ENCODE measurements around the gene CCDC74A. TPM values are rescaled to one million over a fixed set of nuclear protein-coding genes. Genes with fewer than 3 reads are reported as not detected.
"Not testable (repeated sequence)": the region's sequence is repeated elsewhere in the genome, so short reads cannot be mapped to it uniquely, and the experiment has no call there.

Gene CCDC74A
- polyA plus RNA-seq, 4 donors: 0.89 to 1.9 (median 1.6) TPM; not detected in 1

- not testable (repeated sequence) for DNase-seq; H3K4me3 ChIP-seq (ENCODE audit: low read depth in 1 of 3, low read length in 3 of 3); FAIRE-seq; H3K9me3 ChIP-seq (ENCODE audit: control insufficient read depth in 2 of 2, insufficient read depth in 1 of 2, low read depth in 1 of 2, low read length in 1 of 2); H3K27ac ChIP-seq (ENCODE audit: low read depth in 1 of 3, low read length in 2 of 3); H3K4me1 ChIP-seq (ENCODE audit: control insufficient read depth in 3 of 3, insufficient read depth in 2 of 3, low read depth in 1 of 3, low read length in 2 of 3); H3K27me3 ChIP-seq (ENCODE audit: control insufficient read depth in 3 of 3, insufficient read depth in 3 of 3, low read length in 3 of 3)
- peaks cover 0 to 19% (median 6%) of the 10 kb centered on the region in 3 donors for H3K36me3 ChIP-seq (ENCODE audit: control insufficient read depth in 3 of 3, insufficient read depth in 2 of 3, low read depth in 1 of 3, low read length in 3 of 3)
- WGBS, 3 donors: 75 to 100% (median 83%) methylated on average over 1 of the region's 1 CpG
Measured at GRCh38 chr2:131495506-131495905, 32.2 kb upstream of the CCDC74A start.

- H3K27ac ChIP-seq (ENCODE audit: low read depth in 1 of 3, low read length in 2 of 3); DNase-seq; H3K4me1 ChIP-seq (ENCODE audit: control insufficient read depth in 3 of 3, insufficient read depth in 2 of 3, low read depth in 1 of 3, low read length in 2 of 3); H3K27me3 ChIP-seq (ENCODE audit: control insufficient read depth in 3 of 3, insufficient read depth in 3 of 3, low read length in 3 of 3); H3K4me3 ChIP-seq (ENCODE audit: low read depth in 1 of 3, low read length in 3 of 3); H3K9me3 ChIP-seq (ENCODE audit: control insufficient read depth in 2 of 2, insufficient read depth in 1 of 2, low read depth in 1 of 2, low read length in 1 of 2); FAIRE-seq: not testable (repeated sequence)
- H3K36me3 ChIP-seq (ENCODE audit: control insufficient read depth in 3 of 3, insufficient read depth in 2 of 3, low read depth in 1 of 3, low read length in 3 of 3): peaks cover 4 to 42% (median 6%) of the 10 kb centered on the region in 3 donors
- 44 to 68% (median 59%) methylated on average over 8 of the region's 8 CpGs for WGBS, 3 donors
Measured at GRCh38 chr2:131498321-131498973, 29.2 kb upstream of the CCDC74A start.

- H3K4me3 ChIP-seq (ENCODE audit: low read depth in 1 of 3, low read length in 3 of 3); H3K4me1 ChIP-seq (ENCODE audit: control insufficient read depth in 3 of 3, insufficient read depth in 2 of 3, low read depth in 1 of 3, low read length in 2 of 3); DNase-seq; H3K27me3 ChIP-seq (ENCODE audit: control insufficient read depth in 3 of 3, insufficient read depth in 3 of 3, low read length in 3 of 3); FAIRE-seq; H3K9me3 ChIP-seq (ENCODE audit: control insufficient read depth in 2 of 2, insufficient read depth in 1 of 2, low read depth in 1 of 2, low read length in 1 of 2); H3K27ac ChIP-seq (ENCODE audit: low read depth in 1 of 3, low read length in 2 of 3): not testable (repeated sequence)
- peaks cover 4 to 75% (median 20%) of the 10 kb centered on the region in 3 donors for H3K36me3 ChIP-seq (ENCODE audit: control insufficient read depth in 3 of 3, insufficient read depth in 2 of 3, low read depth in 1 of 3, low read length in 3 of 3)
- WGBS, 3 donors: 95 to 98% (median 97%) methylated on average over 4 of the region's 4 CpGs
Measured at GRCh38 chr2:131503587-131503986, 24.1 kb upstream of the CCDC74A start.

GRCh38 chr2:131504082-131504750 lies 23.5 kb upstream of the CCDC74A start:
- H3K27ac ChIP-seq (ENCODE audit: low read depth in 1 of 3, low read length in 2 of 3); FAIRE-seq: not testable (repeated sequence)

GRCh38 chr2:131509615-131510014 lies 18.1 kb upstream of the CCDC74A start:
- 75 to 85% (median 84%) methylated on average over 9 of the region's 9 CpGs for WGBS, 3 donors
- H3K36me3 ChIP-seq (ENCODE audit: control insufficient read depth in 3 of 3, insufficient read depth in 2 of 3, low read depth in 1 of 3, low read length in 3 of 3): peaks cover 0 to 73% (median 18%) of the 10 kb centered on the region in 3 donors
- H3K4me3 ChIP-seq (ENCODE audit: low read depth in 1 of 3, low read length in 3 of 3): no peak overlapping the region
- no peaks in the 10 kb centered on the region for H3K9me3 ChIP-seq (ENCODE audit: control insufficient read depth in 2 of 2, insufficient read depth in 1 of 2, low read depth in 1 of 2, low read length in 1 of 2)
- DNase-seq (no peak), FAIRE-seq (no peak)
- no peaks in the 10 kb centered on the region for H3K27me3 ChIP-seq (ENCODE audit: control insufficient read depth in 3 of 3, insufficient read depth in 3 of 3, low read length in 3 of 3)
- no peaks in the 10 kb centered on the region for H3K4me1 ChIP-seq (ENCODE audit: control insufficient read depth in 3 of 3, insufficient read depth in 2 of 3, low read depth in 1 of 3, low read length in 2 of 3)
- no peak overlapping the region for H3K27ac ChIP-seq (ENCODE audit: low read depth in 1 of 3, low read length in 2 of 3)

More at GRCh38 chr2:131504082-131504750, 23.5 kb upstream of the CCDC74A start:
- WGBS, 3 donors: 58 to 73% (median 66%) methylated on average over 7 of the region's 7 CpGs
- DNase-seq; H3K9me3 ChIP-seq (ENCODE audit: control insufficient read depth in 2 of 2, insufficient read depth in 1 of 2, low read depth in 1 of 2, low read length in 1 of 2); H3K4me1 ChIP-seq (ENCODE audit: control insufficient read depth in 3 of 3, insufficient read depth in 2 of 3, low read depth in 1 of 3, low read length in 2 of 3); H3K27me3 ChIP-seq (ENCODE audit: control insufficient read depth in 3 of 3, insufficient read depth in 3 of 3, low read length in 3 of 3); H3K4me3 ChIP-seq (ENCODE audit: low read depth in 1 of 3, low read length in 3 of 3): not testable (repeated sequence)
- peaks cover 4 to 78% (median 19%) of the 10 kb centered on the region in 3 donors for H3K36me3 ChIP-seq (ENCODE audit: control insufficient read depth in 3 of 3, insufficient read depth in 2 of 3, low read depth in 1 of 3, low read length in 3 of 3)

- H3K4me1 ChIP-seq (ENCODE audit: control insufficient read depth in 3 of 3, insufficient read depth in 2 of 3, low read depth in 1 of 3, low read length in 2 of 3); H3K9me3 ChIP-seq (ENCODE audit: control insufficient read depth in 2 of 2, insufficient read depth in 1 of 2, low read depth in 1 of 2, low read length in 1 of 2); DNase-seq; H3K27me3 ChIP-seq (ENCODE audit: control insufficient read depth in 3 of 3, insufficient read depth in 3 of 3, low read length in 3 of 3); H3K4me3 ChIP-seq (ENCODE audit: low read depth in 1 of 3, low read length in 3 of 3); H3K27ac ChIP-seq (ENCODE audit: low read depth in 1 of 3, low read length in 2 of 3); FAIRE-seq: not testable (repeated sequence)
- H3K36me3 ChIP-seq (ENCODE audit: control insufficient read depth in 3 of 3, insufficient read depth in 2 of 3, low read depth in 1 of 3, low read length in 3 of 3): peaks cover 0 to 70% (median 9%) of the 10 kb centered on the region in 3 donors
- 81 to 88% (median 84%) methylated on average over 19 to 21 of the region's 22 CpGs for WGBS, 3 donors
Measured at GRCh38 chr2:131511291-131511968, 16.3 kb upstream of the CCDC74A start.

- FAIRE-seq; H3K27me3 ChIP-seq (ENCODE audit: control insufficient read depth in 3 of 3, insufficient read depth in 3 of 3, low read length in 3 of 3); DNase-seq; H3K4me1 ChIP-seq (ENCODE audit: control insufficient read depth in 3 of 3, insufficient read depth in 2 of 3, low read depth in 1 of 3, low read length in 2 of 3); H3K4me3 ChIP-seq (ENCODE audit: low read depth in 1 of 3, low read length in 3 of 3); H3K9me3 ChIP-seq (ENCODE audit: control insufficient read depth in 2 of 2, insufficient read depth in 1 of 2, low read depth in 1 of 2, low read length in 1 of 2); H3K27ac ChIP-seq (ENCODE audit: low read depth in 1 of 3, low read length in 2 of 3): not testable (repeated sequence)
- 71 to 84% (median 81%) methylated on average over 12 to 17 of the region's 17 CpGs for WGBS, 3 donors
- peaks cover 0 to 70% (median 7%) of the 10 kb centered on the region in 3 donors for H3K36me3 ChIP-seq (ENCODE audit: control insufficient read depth in 3 of 3, insufficient read depth in 2 of 3, low read depth in 1 of 3, low read length in 3 of 3)
Measured at GRCh38 chr2:131511969-131512870, 15.5 kb upstream of the CCDC74A start.

Measured in small intestine (tissue), 7 donors.